HepG2 (cell line): Measurements from ENCODE around the gene HLCS.

ENCODE experiments used
- CENPT ChIP-seq: sonication (generic); formaldehyde crosslinking; IDR thresholded peaks from 2 replicates; pipeline ENCODE4 v1.8.0; 2022; ENCODE audit warnings: low read depth, mild to moderate bottlenecking, moderate library complexity, missing genetic modification reagents
- CHD2 ChIP-seq: IDR thresholded peaks from 2 replicates; pipeline ENCODE4 v1.6.1; 2011; ENCODE audit warnings: low read depth, low read length, improper control_type of control experiment
- CTCF ChIP-seq: sonication (generic); formaldehyde crosslinking; IDR thresholded peaks from 2 replicates; pipeline ENCODE4 v1.5.0; 2020; ENCODE audit warnings: mild to moderate bottlenecking, missing genetic modification reagents, moderate library complexity
- ERF ChIP-seq: IDR thresholded peaks from 2 replicates; pipeline ENCODE4 v1.6.1; 2018; ENCODE audit warnings: missing biosample characterization, missing genetic modification reagents
- GABPB1 ChIP-seq: IDR thresholded peaks from 2 replicates; pipeline ENCODE4 v1.6.1; 2016; ENCODE audit warnings: mild to moderate bottlenecking, missing genetic modification reagents, moderate library complexity, missing compliant biosample characterization
- HDAC6 ChIP-seq: fragments of 200-600 bp; sonication (generic); IDR thresholded peaks from 2 replicates; pipeline ENCODE4 v1.7.0; 2017; ENCODE audit warnings: mild to moderate bottlenecking, antibody characterized with exemption, low read length, low read depth
- JUN ChIP-seq: sonication (generic); formaldehyde crosslinking; IDR thresholded peaks from 2 replicates; pipeline ENCODE4 v1.4.0; 2020; ENCODE audit warnings: mild to moderate bottlenecking, missing genetic modification reagents
- MIXL1 ChIP-seq: IDR thresholded peaks from 2 replicates; pipeline ENCODE4 v1.6.1; 2016
- NFIB ChIP-seq: sonication (generic); formaldehyde crosslinking; IDR thresholded peaks from 2 replicates; pipeline ENCODE4 v1.9.0; 2021; ENCODE audit warnings: missing genetic modification reagents, mild to moderate bottlenecking, borderline replicate concordance
- TBL1XR1 ChIP-seq: fragments of 150-350 bp; IDR thresholded peaks from 2 replicates; pipeline ENCODE4 v1.6.1; 2014; ENCODE audit warnings: borderline replicate concordance, low read length; ENCODE audit not compliant: partially characterized antibody
- TCF7 ChIP-seq: sonication (generic); IDR thresholded peaks from 2 replicates; pipeline ENCODE4 v1.6.1; 2016; ENCODE audit warnings: antibody characterized with exemption, low read depth
- ZBTB4 ChIP-seq: sonication (generic); formaldehyde crosslinking; IDR thresholded peaks from 2 replicates; pipeline ENCODE4 v1.4.0; 2020; ENCODE audit warnings: missing genetic modification reagents, mild to moderate bottlenecking, borderline replicate concordance
- ZNF121 ChIP-seq: sonication (generic); formaldehyde crosslinking; IDR thresholded peaks from 2 replicates; pipeline ENCODE4 v1.5.0; 2020; ENCODE audit warnings: mild to moderate bottlenecking, missing genetic modification reagents
- ZSCAN9 ChIP-seq: IDR thresholded peaks from 2 replicates; pipeline ENCODE4 v1.6.1; 2016; ENCODE audit warnings: borderline replicate concordance

DNA sequence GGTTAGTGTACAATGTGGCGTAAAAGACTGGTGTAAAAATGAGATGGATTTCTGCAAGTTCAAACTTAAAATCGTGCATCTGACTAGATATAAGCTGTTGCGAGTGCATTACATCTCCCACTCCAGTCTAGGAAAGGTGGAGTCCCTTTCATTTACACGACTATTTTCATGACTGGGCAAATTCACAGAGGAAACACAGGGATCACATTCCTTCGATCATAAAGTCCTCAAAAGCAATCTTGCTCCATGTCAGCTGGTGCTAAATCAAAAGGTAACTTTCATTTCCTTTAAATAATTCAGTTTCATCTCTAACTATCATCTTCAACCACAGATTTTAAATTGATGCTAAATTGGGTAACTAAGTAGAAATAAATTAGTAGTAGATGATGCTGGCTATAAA, 100.0 kb downstream of the HLCS start:
- TF ChIP-seq HDAC6 (no peak), ERF (CRISPR knock-in tag) (no peak), CENPT (CRISPR knock-in tag) (no peak), CTCF (no peak), ZSCAN9 (no peak), NFIB (CRISPR knock-in tag) (no peak), GABPB1 (no peak), ZNF121 (no peak), TCF7 (no peak), TBL1XR1 (no peak), MIXL1 (CRISPR knock-in tag) (no peak), JUN (CRISPR knock-in tag) (no peak), CHD2 (no peak), ZBTB4 (no peak)
